OCI-LY7 (cell line): ENCODE data around the gene RAB22A.

Experiments used
- CTCF ChIP-seq: fragments of 200-600 bp; sonication (generic); conservative IDR thresholded peaks from 2 replicates; pipeline ENCODE4 v1.5.1; 2014; ENCODE audit warnings: mild to moderate bottlenecking, antibody characterized with exemption, low read length, moderate library complexity, mixed read lengths
- EZH2phosphoT487 ChIP-seq: fragments of 200-600 bp; sonication (generic); IDR thresholded peaks from 2 replicates; pipeline ENCODE4 v1.6.1; 2018; ENCODE audit warnings: low read depth, borderline replicate concordance, mild to moderate bottlenecking, mixed run types, antibody characterized with exemption, low read length, moderate library complexity, mixed read lengths

DNA sequence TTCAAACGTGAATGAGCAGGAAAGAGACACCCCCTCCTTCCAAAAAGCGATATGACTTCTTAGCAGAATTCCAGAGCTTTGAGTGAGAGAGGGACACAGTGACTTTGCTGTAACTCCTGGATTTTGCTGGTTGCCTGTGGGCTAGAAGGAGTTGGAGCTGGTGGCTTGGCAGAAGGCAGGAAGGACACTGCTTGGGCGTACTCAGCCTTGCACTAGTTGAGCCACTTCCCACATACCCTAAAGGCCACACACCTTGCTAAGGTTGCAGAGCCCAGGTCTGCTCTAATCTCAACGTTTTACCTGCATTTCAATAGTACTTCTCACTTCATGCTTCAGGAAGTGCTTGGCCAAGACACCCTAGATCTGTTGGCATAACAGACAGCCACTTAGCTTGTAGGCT is 30.6 kb downstream of the RAB22A start:
- TF ChIP-seq CTCF (no peak), EZH2phosphoT487 (no peak)
